HUDEP-2 (cell line): ENCODE results near the gene SLC4A5.
A peak's percentile ranks its signal among the peaks of the same experiment; 100 is the strongest.

ENCODE experiments used
- DNase-seq, 76 experiments: peaks; one replicate each; lab custom pipeline; 2025; ENCODE audit not compliant: unreplicated experiment in 76 of 76; lab: John Stamatoyannopoulos, UW

The SLC4A5 gene

GRCh38 chr2:74343316-74343715 is at the start of gene SLC4A5:
TSS of gene SLC4A5 (minus strand) at chr2:74343416. CDS start at chr2:74315023, 28,393 bp downstream.
- DNase-seq, result no peak

- DNase-seq, result no peak
Measured at GRCh38 chr2:74392449-74392743, 49.2 kb upstream of the SLC4A5 start.

GRCh38 chr2:74391580-74392448 is 48.6 kb upstream of the SLC4A5 start:
- DNase-seq, result peak in 75 of 76 experiments; percentile 34 to 93 (median 85)

GRCh38 chr2:74391209-74391579 is 48.0 kb upstream of the SLC4A5 start:
- peak in 2 of 76 experiments; percentile 20 to 33 for DNase-seq

- DNase-seq, result no peak
Measured at GRCh38 chr2:74390606-74391005, 47.4 kb upstream of the SLC4A5 start.

- no peak for DNase-seq
Measured at GRCh38 chr2:74387346-74387745, 44.1 kb upstream of the SLC4A5 start.

GRCh38 chr2:74385396-74385795 is 42.2 kb upstream of the SLC4A5 start:
- DNase-seq, result no peak

GRCh38 chr2:74384051-74384450 is 40.8 kb upstream of the SLC4A5 start:
- no peak for DNase-seq

GRCh38 chr2:74383254-74383653 is 40.0 kb upstream of the SLC4A5 start:
- DNase-seq, result no peak

- no peak for DNase-seq
Measured at GRCh38 chr2:74381751-74382150, 38.5 kb upstream of the SLC4A5 start.

GRCh38 chr2:74379851-74380789 is 36.9 kb upstream of the SLC4A5 start, which contains the start of gene DCTN1:
TSS of gene DCTN1 (minus strand) at chr2:74380311. CDS start at chr2:74380037, 274 bp downstream.
- peak in 18 of 76 experiments; percentile 2 to 34 (median 12) for DNase-seq

GRCh38 chr2:74378007-74378406 is 34.8 kb upstream of the SLC4A5 start:
- no peak for DNase-seq

GRCh38 chr2:74375838-74376237 is 32.6 kb upstream of the SLC4A5 start:
- DNase-seq, result no peak

GRCh38 chr2:74374509-74375205 is 31.4 kb upstream of the SLC4A5 start:
- peak in 1 of 76 experiments; percentile 3 for DNase-seq

- no peak for DNase-seq
Measured at GRCh38 chr2:74373985-74374384, 30.8 kb upstream of the SLC4A5 start.

GRCh38 chr2:74373221-74373676 is 30.0 kb upstream of the SLC4A5 start:
- no peak for DNase-seq

GRCh38 chr2:74372674-74373073 is 29.5 kb upstream of the SLC4A5 start:
- no peak for DNase-seq

- DNase-seq, result no peak
Measured at GRCh38 chr2:74371421-74371820, 28.2 kb upstream of the SLC4A5 start.

GRCh38 chr2:74369976-74370375 is 26.8 kb upstream of the SLC4A5 start:
- no peak for DNase-seq

GRCh38 chr2:74368499-74368898 is 25.3 kb upstream of the SLC4A5 start:
- no peak for DNase-seq

GRCh38 chr2:74367789-74368188 is 24.6 kb upstream of the SLC4A5 start:
- DNase-seq, result no peak
